NCI-H82 treated with DMSO at 0.1 percent for 48 hours (cell line): Measurements from ENCODE around the gene PCDHGC5.

ENCODE experiments used
- DNase-seq: peaks from one replicate; lab custom pipeline; 2025; ENCODE audit not compliant: unreplicated experiment; lab: John Stamatoyannopoulos, UW

Gene PCDHGC5

GRCh38 chr5:141490771-141491170 lies 1.9 kb downstream of the PCDHGC5 start:
- no peak for DNase-seq

GRCh38 chr5:141491323-141492167 lies 2.7 kb downstream of the PCDHGC5 start:
- DNase-seq, result no peak

GRCh38 chr5:141492168-141492885 lies 3.4 kb downstream of the PCDHGC5 start:
- no peak for DNase-seq

GRCh38 chr5:141493500-141494422 lies 4.9 kb downstream of the PCDHGC5 start:
- DNase-seq, result no peak

- DNase-seq, result no peak
Measured at GRCh38 chr5:141494761-141495452, 6.0 kb downstream of the PCDHGC5 start.

- DNase-seq, result no peak
Measured at GRCh38 chr5:141495453-141495811, 6.6 kb downstream of the PCDHGC5 start.

- no peak for DNase-seq
Measured at GRCh38 chr5:141496038-141496437, 7.2 kb downstream of the PCDHGC5 start.

GRCh38 chr5:141501761-141502160 lies 12.9 kb downstream of the PCDHGC5 start:
- DNase-seq, result no peak

- no peak for DNase-seq
Measured at GRCh38 chr5:141503681-141504080, 14.8 kb downstream of the PCDHGC5 start.

- no peak for DNase-seq
Measured at GRCh38 chr5:141504216-141504615, 15.3 kb downstream of the PCDHGC5 start.

GRCh38 chr5:141506381-141507155 lies 17.7 kb downstream of the PCDHGC5 start:
- no peak for DNase-seq

GRCh38 chr5:141507387-141508091 lies 18.7 kb downstream of the PCDHGC5 start:
- DNase-seq, result no peak

- DNase-seq, result no peak
Measured at GRCh38 chr5:141508440-141508797, 19.5 kb downstream of the PCDHGC5 start.

GRCh38 chr5:141508798-141509611 lies 20.1 kb downstream of the PCDHGC5 start:
- DNase-seq, result peak; percentile 12

GRCh38 chr5:141510160-141510559 lies 21.3 kb downstream of the PCDHGC5 start:
- no peak for DNase-seq

GRCh38 chr5:141510850-141511601 lies 22.1 kb downstream of the PCDHGC5 start:
- no peak for DNase-seq

- DNase-seq, result no peak
Measured at GRCh38 chr5:141511771-141512325, 23.0 kb downstream of the PCDHGC5 start.
